Measurements from ENCODE around the gene UCK1.

- TF ChIP-seq BHLHE40 (IDR thresholded peaks at IDR 0.05; ENCODE audit: borderline replicate concordance in 1 of 2, low read depth in 2 of 2, low read length in 1 of 2) (no peak), POLR2A (IDR thresholded peaks at IDR 0.05; ENCODE audit: low read depth, low read length) (no peak), CTCF (IDR thresholded peaks at IDR 0.05 in 2 of 3, conservative IDR thresholded peaks at IDR 0.05 in 1 of 3; ENCODE audit: control insufficient read depth in 2 of 3, extremely low read depth in 1 of 3, insufficient read depth in 1 of 3, low read depth in 3 of 3, low read length in 3 of 3) (no peak), ESRRA (IDR thresholded peaks at IDR 0.05; ENCODE audit: low read length) (no peak), POLR2AphosphoS2 (IDR thresholded peaks at IDR 0.05; ENCODE audit: low read depth, low read length) (no peak), ATF2 (IDR thresholded peaks at IDR 0.05; ENCODE audit: low read length) (no peak), E2F4 (IDR thresholded peaks at IDR 0.05; ENCODE audit: low read depth, low read length) (no peak), BCLAF1 (IDR thresholded peaks at IDR 0.05) (no peak), CBFB (IDR thresholded peaks at IDR 0.05; ENCODE audit: low read depth) (no peak)
Observed at GRCh38 chr9:131559421-131560000, 28.4 kb upstream of the UCK1 start.
